T-helper 1 cell (primary cell): Measurements from ENCODE around the gene SPA17.

Experiments
- DNase-seq, 5 donors: peaks; one replicate each; pipeline ENCODE4 v3.0.0-alpha.2; 2012 to 2020

SPA17 gene

GRCh38 chr11:124663861-124664260, 9.8 kb upstream of the SPA17 start:
- no peak for DNase-seq

DNA sequence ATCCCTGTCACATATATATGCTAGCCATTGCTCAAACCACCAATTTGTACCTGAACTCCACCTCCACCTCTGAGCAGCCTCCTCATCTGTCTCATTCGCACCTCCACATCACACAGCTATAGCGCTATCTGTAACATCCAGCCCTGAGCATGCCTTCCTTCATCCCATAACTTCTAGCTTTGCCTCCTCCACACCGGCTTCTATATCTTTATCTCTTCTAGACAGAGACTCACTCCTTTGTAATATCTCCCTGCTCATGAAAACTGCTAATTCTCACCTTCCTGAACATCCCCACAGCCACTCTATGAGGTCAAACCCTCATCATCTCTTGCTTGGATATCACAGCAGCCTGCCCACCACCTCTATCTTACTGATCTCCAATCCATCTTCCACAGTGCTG, 6.1 kb upstream of the SPA17 start:
- DNase-seq: no peak

GRCh38 chr11:124669193-124669592, 4.5 kb upstream of the SPA17 start:
- peak in 4 of 5 donors; percentile 7 to 48 (median 36) for DNase-seq

DNA sequence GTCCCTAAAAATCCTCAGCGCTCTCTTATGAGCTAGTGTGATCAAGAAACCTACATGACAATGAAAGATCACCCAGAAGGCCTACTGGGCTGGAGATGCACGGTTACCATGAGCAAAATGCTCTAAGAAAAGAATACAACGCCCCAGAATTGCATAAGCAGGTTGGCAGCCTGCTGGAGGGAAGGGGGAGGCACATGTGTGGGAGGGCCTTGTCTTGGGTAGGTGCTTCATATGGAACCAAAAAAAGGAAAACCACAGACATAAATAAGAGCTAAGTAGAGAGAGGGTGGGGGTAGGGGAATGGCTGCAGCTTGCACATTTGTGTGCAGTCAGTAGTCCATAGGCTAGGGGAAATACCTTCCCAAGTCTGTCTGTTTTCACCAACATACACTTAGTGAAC, 3.0 kb upstream of the SPA17 start:
- peak in 3 of 5 donors; percentile 25 to 44 (median 29) for DNase-seq

DNA sequence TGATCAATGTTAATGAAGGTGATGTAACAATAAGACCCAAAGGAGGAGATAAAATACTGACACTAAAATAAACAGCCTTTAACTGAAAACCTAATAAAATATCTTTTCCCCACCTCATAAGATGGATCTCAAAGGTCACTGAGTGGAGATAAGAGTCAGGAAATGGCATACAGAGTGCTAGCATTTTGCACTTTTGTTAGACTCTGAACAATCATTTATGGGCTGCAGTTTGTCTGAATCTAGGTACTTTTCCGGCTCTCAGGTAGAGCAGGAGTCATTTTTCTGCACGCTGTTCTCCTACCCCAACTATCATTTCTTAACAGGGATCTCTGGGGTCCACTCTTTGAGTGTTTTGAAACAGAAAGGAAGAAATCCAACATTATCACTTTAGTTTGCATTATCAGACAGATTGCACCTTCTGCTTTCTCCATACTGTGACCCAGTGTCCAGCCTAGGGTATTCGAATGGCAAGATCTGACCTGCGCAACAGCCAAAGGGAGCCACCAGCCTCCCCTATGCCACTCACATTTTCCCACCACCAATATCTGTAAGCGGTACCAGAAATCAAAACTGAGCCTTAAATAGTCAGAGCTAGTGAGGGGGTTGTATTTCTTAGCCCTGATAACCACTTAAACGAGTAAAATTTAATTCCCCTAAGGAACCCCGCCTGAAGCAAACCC, 1.0 kb upstream of the SPA17 start:
- DNase-seq: no peak

DNA sequence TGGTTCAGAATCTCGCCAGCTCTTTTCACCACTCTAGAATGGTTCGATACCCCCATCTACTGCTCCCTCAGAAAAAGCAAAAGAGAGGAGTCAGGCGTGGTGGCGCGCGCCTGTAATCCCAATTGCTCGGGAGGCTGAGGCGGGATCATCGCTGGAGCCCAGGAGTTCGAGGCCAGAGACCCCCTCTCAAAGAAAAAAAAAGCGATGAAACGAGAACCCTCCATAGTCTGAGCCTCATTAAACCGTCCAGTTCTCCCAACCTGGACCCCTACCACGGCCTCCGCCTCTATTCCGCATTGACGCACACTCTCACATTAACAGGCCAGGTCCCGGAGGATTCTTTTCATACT, 439 bp downstream of the SPA17 start:
- no peak for DNase-seq

GRCh38 chr11:124674571-124674970, 867 bp downstream of the SPA17 start:
- no peak for DNase-seq

GRCh38 chr11:124676386-124676785, 2.7 kb downstream of the SPA17 start:
- DNase-seq: no peak

GRCh38 chr11:124678416-124678815, 4.7 kb downstream of the SPA17 start:
- DNase-seq: no peak

DNA sequence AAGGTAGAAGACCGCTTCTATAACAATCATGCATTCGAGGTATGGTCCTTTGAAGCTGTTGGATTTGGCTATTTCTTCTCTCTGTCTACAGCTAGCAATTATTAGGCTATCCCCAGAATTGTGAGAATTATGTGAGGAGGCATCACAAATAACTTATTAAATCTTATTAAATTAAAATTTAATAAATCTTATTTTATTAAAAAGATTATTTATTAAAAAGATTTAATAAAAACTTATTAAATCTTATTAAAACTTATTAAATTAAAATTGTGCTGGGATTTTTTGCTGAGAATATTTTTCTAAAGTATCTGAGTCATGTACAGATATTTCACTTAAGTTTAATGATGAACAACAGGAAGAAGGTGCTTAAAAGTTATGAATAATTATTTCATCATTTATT, 7.7 kb downstream of the SPA17 start:
- no peak for DNase-seq

GRCh38 chr11:124682443-124682842, 8.7 kb downstream of the SPA17 start:
- no peak for DNase-seq

DNA sequence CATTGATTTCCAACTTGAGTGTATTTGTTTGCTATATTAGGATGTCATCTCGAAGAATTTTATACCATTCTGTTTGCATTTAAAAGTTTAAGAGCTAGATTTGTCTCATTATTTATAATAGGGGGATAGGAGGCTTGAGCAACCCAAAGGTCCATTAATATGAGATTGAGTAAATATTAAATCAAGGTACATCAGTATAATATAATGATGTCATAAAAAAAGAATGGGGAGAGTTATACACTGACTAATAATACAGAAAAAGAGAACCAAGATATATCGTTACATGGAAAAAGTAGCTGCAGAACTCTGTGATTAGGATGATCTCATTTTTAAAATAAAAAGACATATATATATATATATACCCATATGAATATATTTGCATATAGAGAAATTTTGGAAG, 19.4 kb downstream of the SPA17 start:
- DNase-seq: no peak

GRCh38 chr11:124699547-124699946, 25.8 kb downstream of the SPA17 start:
- DNase-seq: no peak

DNA sequence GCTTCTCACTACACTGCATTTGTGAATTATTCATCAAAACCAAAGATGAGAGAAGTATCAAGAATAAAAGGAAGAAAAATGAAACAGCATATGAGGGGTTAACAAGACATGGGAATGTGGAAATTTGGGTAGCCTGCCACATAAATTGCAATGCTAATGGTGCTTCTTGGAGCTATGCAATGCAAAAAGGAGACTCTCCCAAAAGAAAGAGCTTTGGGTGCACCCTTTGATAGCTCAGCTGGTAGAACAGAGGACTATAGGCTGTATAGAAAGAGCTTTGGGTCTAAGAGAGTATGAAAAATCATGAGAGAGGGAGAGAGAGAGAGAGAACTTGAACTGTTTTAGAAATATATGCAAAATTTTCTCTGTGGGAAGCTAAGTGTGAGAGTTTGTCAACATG, 26.3 kb downstream of the SPA17 start:
- no peak for DNase-seq

- DNase-seq: no peak
Measured at GRCh38 chr11:124707829-124708228, 34.1 kb downstream of the SPA17 start.

GRCh38 chr11:124712392-124712791, 38.7 kb downstream of the SPA17 start:
- no peak for DNase-seq

DNA sequence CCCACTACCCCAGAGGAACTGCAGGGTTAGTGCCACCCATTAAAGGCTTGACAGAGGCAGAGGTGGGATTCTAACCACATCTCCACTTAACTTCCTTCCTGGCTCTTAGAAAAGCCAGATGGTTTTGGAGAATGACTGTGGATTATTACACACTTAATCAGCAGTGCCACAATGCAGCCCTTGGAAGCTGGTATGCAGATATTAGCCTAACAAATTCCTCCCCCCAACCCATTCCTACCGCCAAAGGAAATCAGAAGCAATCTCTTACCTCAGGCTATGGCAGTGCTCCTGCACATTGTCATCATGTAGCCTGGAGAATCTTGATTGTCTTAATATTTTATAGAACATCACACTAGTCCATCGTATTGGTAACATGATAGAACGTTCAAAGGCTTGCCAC, 42.9 kb downstream of the SPA17 start:
- no peak for DNase-seq

DNA sequence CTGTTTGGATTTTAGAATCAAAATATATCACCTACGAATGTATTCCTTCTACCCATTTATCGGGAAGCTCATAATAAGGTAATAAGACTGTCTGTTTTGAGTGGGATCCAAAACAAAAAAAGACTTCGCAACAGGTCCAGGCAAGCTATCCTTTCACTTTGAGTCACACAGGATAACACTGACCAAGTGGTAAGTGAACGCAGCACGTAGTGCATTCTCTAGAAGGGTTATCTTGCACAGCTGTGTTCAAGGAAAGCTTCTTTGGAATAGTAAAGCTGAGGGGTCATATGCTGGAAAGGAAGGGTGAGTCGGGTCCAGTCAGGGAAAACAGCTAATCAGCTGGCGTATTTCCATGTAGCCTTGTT, 43.7 kb downstream of the SPA17 start:
- no peak for DNase-seq

DNA sequence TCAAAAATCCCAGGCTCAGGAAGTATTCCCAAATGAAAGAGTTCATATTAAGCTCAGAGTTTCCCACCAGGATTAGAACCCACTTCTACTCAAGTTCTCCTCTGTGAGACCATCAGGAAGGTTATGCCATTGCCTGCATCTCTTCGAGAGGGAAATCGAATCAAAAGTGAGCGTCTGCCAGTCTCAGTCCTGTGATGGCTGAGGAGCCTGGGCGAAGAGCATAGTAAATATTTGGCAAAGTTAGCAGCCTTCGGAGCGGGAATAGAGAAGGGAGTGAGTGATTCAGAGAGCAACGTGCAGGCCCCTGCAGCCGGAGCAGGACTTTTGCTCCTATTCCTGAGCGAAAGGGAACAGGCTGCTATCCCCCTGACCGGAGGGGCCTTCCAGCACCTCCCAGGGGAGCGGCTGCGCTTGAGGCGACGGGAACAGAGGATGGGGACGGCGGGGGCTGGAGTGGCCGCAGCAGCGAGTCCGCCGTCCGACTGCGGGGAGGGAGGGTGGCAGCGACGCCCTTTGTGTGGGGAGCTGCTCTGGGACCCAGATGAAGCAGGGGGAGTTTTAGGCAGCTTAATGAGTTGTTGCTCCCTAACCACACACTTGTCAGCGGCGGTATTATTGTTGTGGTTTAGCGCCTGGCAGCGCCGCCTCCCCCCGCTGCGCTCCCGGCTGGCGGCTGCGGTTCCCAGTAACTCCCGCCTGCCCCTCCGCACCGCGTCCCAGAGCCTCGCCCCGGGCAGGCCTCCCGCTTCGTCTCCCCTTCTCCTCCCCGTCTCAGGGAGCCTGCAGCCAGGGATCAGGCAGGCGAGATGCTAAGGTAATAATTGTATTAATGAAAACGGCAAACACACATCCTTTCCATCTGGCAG, 44.3 kb downstream of the SPA17 start:
- peak in 3 of 5 donors; percentile 10 to 22 (median 18) for DNase-seq

GRCh38 chr11:124718801-124719200, 45.1 kb downstream of the SPA17 start:
- no peak for DNase-seq

GRCh38 chr11:124719534-124719933, 45.8 kb downstream of the SPA17 start:
- no peak for DNase-seq

DNA sequence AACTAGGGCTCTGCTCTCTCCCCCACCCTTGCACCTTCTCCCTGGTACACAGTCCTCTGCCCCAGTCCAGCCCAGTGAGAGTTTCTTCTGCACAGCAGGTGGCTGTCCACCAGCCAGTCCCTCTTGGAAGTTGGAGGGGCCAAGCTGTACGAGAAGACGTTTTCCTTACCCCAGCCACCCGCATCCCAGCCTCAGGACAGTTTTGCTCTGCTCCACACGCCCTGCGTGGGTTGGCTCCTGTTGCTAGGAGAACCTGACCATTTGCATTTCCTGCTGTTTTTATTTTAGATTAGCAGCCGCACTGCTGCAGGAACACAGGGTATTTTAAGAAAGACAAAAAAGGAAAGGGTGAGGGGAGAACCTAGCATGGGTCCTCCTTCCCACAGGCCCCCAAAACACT, 48.5 kb downstream of the SPA17 start:
- no peak for DNase-seq

DNA sequence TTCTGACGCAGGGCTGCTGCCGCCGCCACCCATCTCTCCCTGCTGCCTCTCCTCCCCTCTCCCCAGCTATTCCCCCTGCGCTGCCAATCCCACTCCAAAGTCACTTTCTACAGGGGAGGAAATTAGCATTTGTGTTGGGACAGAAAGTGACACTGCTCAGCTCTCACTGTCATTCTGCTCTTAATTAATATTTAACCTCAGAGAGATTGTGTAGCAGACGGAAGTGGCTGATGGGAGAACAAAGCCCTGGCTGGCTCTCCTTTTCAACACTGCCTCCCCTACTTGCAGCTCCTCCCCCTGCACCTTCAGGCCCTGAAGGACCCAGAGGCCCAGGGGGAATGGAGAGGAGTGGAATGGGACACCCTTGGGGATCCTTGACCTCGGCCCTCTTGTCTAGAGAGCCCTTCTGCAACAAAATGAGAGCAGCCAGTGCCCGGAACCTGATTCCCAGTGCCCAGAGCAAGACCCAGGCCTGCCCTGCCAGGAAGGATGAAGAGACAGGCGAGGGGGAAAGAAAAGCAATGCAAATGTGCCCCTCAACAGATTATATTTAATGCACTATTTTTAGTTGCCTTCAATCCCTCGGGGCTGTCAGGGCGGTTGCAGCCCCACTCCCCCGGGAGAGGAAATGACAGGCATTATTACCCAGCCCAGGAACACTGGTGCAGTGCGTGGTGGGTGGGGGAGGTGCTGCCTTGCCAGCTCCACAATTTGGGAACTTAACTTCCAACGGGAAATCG, 51.4 kb downstream of the SPA17 start:
- no peak for DNase-seq

DNA sequence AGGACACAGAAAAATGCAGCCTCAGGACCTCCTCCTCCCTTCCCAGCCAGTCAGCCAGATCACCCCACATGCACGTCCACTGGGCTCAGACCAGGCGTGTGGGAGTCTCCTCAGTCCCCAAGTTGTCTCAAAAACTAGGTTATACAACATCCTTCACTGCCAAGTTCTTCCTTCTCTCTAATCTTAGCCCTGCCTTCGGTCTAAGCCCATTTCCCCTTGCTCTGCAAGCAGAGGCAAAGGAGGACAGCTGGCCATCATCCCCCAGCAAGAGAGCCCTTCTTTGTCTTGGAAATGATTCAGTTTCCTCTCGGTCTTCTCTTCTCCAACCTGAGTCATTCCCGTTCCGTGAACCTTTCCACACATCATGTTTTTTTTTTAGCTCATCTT, 52.0 kb downstream of the SPA17 start:
- no peak for DNase-seq
